H1 (cell line): ENCODE results near the gene RAD9B. TPM values are rescaled to one million over a fixed set of nuclear protein-coding genes. Genes with fewer than 3 reads are reported as not detected.

ENCODE experiments used
- CTCF ChIA-PET: fragments of 300-600 bp; sonication (Branson Sonifier 250); formaldehyde crosslinking; loops from one replicate; lab custom pipeline; 2021; ENCODE audit not compliant: partially characterized antibody; lab: Charles Lee
- POLR2A ChIA-PET: fragments of 300-600 bp; sonication (Branson Sonifier 250); formaldehyde crosslinking; loops from one replicate; lab custom pipeline; 2021; ENCODE audit warnings: inconsistent platforms; ENCODE audit not compliant: partially characterized antibody; lab: Charles Lee
- DNase-seq, 2 experiments: peaks; one replicate each; pipeline versions ENCODE4 v3.0.0 to v3.0.0-alpha.2; 2010 to 2022; ENCODE audit warnings: low spot score in 2 of 2, low read depth in 1 of 2, mixed read lengths in 1 of 2
- FAIRE-seq: peaks from 2 replicates; lab custom pipeline; 2011; peaks lifted over from hg19 to GRCh38; lab: Jason Lieb, UNC
- H2AFZ ChIP-seq: 2 replicates; pipeline ENCODE4 v1.8.1; 2012; ENCODE audit warnings: low read length, inconsistent platforms
- H2AK5ac ChIP-seq: 2 replicates; pipeline ENCODE4 v1.6.1; 2013; ENCODE audit warnings: low read depth, low read length
- H2BK120ac ChIP-seq: replicated peaks from 2 replicates; pipeline ENCODE3; 2013; ENCODE audit warnings: low read depth, low read length, inconsistent platforms
- H2BK12ac ChIP-seq: 2 replicates; pipeline ENCODE4 v1.6.1; 2013; ENCODE audit warnings: low read depth, low read length
- H2BK15ac ChIP-seq: 2 replicates; pipeline ENCODE4 v1.6.1; 2013; ENCODE audit warnings: low read length
- H2BK20ac ChIP-seq: 2 replicates; pipeline ENCODE4 v1.6.1; 2013; ENCODE audit warnings: low read length
- H2BK5ac ChIP-seq: 2 replicates; pipeline ENCODE4 v1.6.1; 2013; ENCODE audit warnings: low read depth, low read length
- H3K14ac ChIP-seq: 2 replicates; pipeline ENCODE4 v1.6.1; 2013; ENCODE audit warnings: inconsistent platforms; ENCODE audit not compliant: insufficient read length
- H3K18ac ChIP-seq: 2 replicates; pipeline ENCODE4 v1.6.1; 2013; ENCODE audit warnings: low read length; ENCODE audit errors: extremely low read depth
- H3K23ac ChIP-seq: 2 replicates; pipeline ENCODE4 v1.6.1; 2013; ENCODE audit warnings: inconsistent platforms; ENCODE audit not compliant: insufficient read length
- H3K23me2 ChIP-seq: 2 replicates; pipeline ENCODE4 v1.6.1; 2013; ENCODE audit warnings: low read depth, low read length
- H3K27ac ChIP-seq: 2 replicates; pipeline ENCODE4 v1.6.1; 2011; ENCODE audit warnings: low read depth, low read length, inconsistent platforms
- H3K27me3 ChIP-seq, 4 experiments: replicated peaks in 1 of 4; 1 replicate in 1 of 4; 2 replicates in 3 of 4; pipeline versions ENCODE4 v1.6.1 to v1.8.1; 2011 to 2013; ENCODE audit warnings: low read length in 3 of 4, mild to moderate bottlenecking in 3 of 4, inconsistent platforms in 2 of 4, mixed read lengths in 2 of 4, moderate library complexity in 1 of 4; ENCODE audit not compliant: control insufficient read depth in 3 of 4, insufficient read depth in 3 of 4; ENCODE audit errors: extremely low read depth in 1 of 4
- H3K36me3 ChIP-seq, 4 experiments: 2 replicates each; pipeline versions ENCODE4 v1.6.1 to v1.8.1; 2011 to 2013; ENCODE audit warnings: mild to moderate bottlenecking in 4 of 4, low read length in 3 of 4, moderate library complexity in 2 of 4, control low read depth in 1 of 4, inconsistent platforms in 1 of 4; ENCODE audit not compliant: insufficient read depth in 4 of 4, control insufficient read depth in 2 of 4
- H3K4ac ChIP-seq: replicated peaks from 2 replicates; pipeline ENCODE3; 2013; ENCODE audit warnings: low read length, low read depth, mixed read lengths, inconsistent platforms; ENCODE audit not compliant: insufficient read length
- H3K4me1 ChIP-seq, 4 experiments: replicated peaks in 1 of 4; 1 replicate in 1 of 4; 2 replicates in 3 of 4; pipeline versions ENCODE4 v1.6.1 to v1.8.1; 2011 to 2013; ENCODE audit warnings: low read length in 3 of 4, inconsistent platforms in 2 of 4, mixed read lengths in 1 of 4; ENCODE audit not compliant: insufficient read depth in 4 of 4, control insufficient read depth in 3 of 4
- H3K4me2 ChIP-seq, 2 experiments: 2 replicates each; pipeline versions ENCODE4 v1.6.1 to v1.8.1; 2011 to 2013; ENCODE audit warnings: low read depth in 2 of 2, low read length in 2 of 2, control low read depth in 1 of 2, inconsistent platforms in 1 of 2, mild to moderate bottlenecking in 1 of 2; ENCODE audit not compliant: insufficient read depth in 1 of 2
- H3K4me3 ChIP-seq, 4 experiments: fragments of 200-600, 300-600 bp in 1 of 4; sonication (generic), shearing (Covaris generic), sonication (Bioruptor Twin) in 1 of 4; 2 replicates each; pipeline versions ENCODE4 v1.5.1 to v1.8.1; 2011 to 2016; ENCODE audit warnings: low read length in 4 of 4, low read depth in 3 of 4, control low read depth in 2 of 4, inconsistent platforms in 2 of 4, mild to moderate bottlenecking in 2 of 4, mixed read lengths in 1 of 4, moderate library complexity in 1 of 4; ENCODE audit not compliant: insufficient read depth in 2 of 4; ENCODE audit errors: extremely low read depth in 1 of 4
- H3K56ac ChIP-seq: replicated peaks from 2 replicates; pipeline ENCODE3; 2013; ENCODE audit warnings: low read depth, mild to moderate bottlenecking, mixed read lengths, low read length, inconsistent platforms; ENCODE audit not compliant: insufficient read length
- H3K79me1 ChIP-seq: 2 replicates; pipeline ENCODE4 v1.6.1; 2013; ENCODE audit warnings: low read depth, low read length, control low read depth
- H3K79me2 ChIP-seq, 2 experiments: 2 replicates each; pipeline versions ENCODE4 v1.6.1 to v1.8.1; 2012 to 2013; ENCODE audit warnings: low read length in 2 of 2, mild to moderate bottlenecking in 2 of 2, inconsistent platforms in 1 of 2; ENCODE audit not compliant: insufficient read depth in 2 of 2, control insufficient read depth in 1 of 2
- H3K9ac ChIP-seq, 4 experiments: replicated peaks in 1 of 4; 1 replicate in 1 of 4; 2 replicates in 3 of 4; pipeline versions ENCODE4 v1.6.1 to v1.8.1; 2011 to 2013; ENCODE audit warnings: low read depth in 3 of 4, low read length in 3 of 4, control low read depth in 2 of 4, mild to moderate bottlenecking in 2 of 4, moderate library complexity in 2 of 4, inconsistent platforms in 1 of 4; ENCODE audit errors: extremely low read depth in 1 of 4
- H3K9me3 ChIP-seq, 2 experiments: 2 replicates each; pipeline versions ENCODE4 v1.6.1 to v1.8.1; 2012 to 2013; ENCODE audit warnings: mild to moderate bottlenecking in 2 of 2, moderate library complexity in 2 of 2, control low read depth in 1 of 2, inconsistent platforms in 1 of 2, low read depth in 1 of 2, low read length in 1 of 2, mixed read lengths in 1 of 2; ENCODE audit not compliant: insufficient read depth in 2 of 2
- H4K20me1 ChIP-seq, 2 experiments: replicated peaks in 1 of 2; 2 replicates each; pipeline versions ENCODE3 to v1.8.1; 2011 to 2013; ENCODE audit warnings: inconsistent platforms in 2 of 2, low read length in 2 of 2, mild to moderate bottlenecking in 1 of 2; ENCODE audit not compliant: insufficient read depth in 2 of 2, control insufficient read depth in 1 of 2
- H4K5ac ChIP-seq: 2 replicates; pipeline ENCODE4 v1.6.1; 2013; ENCODE audit warnings: low read length, low read depth, mixed read lengths, inconsistent platforms; ENCODE audit not compliant: insufficient read length
- H4K8ac ChIP-seq: 2 replicates; pipeline ENCODE4 v1.8.0; 2013; ENCODE audit warnings: mild to moderate bottlenecking, moderate library complexity, low read length, inconsistent platforms; ENCODE audit not compliant: insufficient read depth; ENCODE audit errors: extremely low read depth
- H4K91ac ChIP-seq: replicated peaks from 2 replicates; pipeline ENCODE3; 2013; ENCODE audit warnings: low read length, mixed read lengths, inconsistent platforms; ENCODE audit not compliant: insufficient read length
- BCL11A ChIP-seq, 2 experiments: IDR thresholded peaks; one replicate each; pipeline ENCODE4 v1.6.1; 2011; ENCODE audit warnings: low read depth in 2 of 2, low read length in 2 of 2, mild to moderate bottlenecking in 2 of 2
- CTBP2 ChIP-seq: IDR thresholded peaks from 2 replicates; pipeline ENCODE4 v1.7.0; 2011; ENCODE audit warnings: borderline replicate concordance, mild to moderate bottlenecking, moderate library complexity, mixed read lengths, low read length; ENCODE audit not compliant: insufficient read depth, insufficient read length
- HDAC2 ChIP-seq, 2 experiments: fragments of 300-600 bp in 1 of 2; sonication (generic) in 1 of 2; IDR thresholded peaks; 2 replicates each; pipeline ENCODE4 v1.6.1; 2011 to 2012; ENCODE audit warnings: low read depth in 2 of 2, low read length in 2 of 2, mild to moderate bottlenecking in 2 of 2, moderate library complexity in 2 of 2, borderline replicate concordance in 1 of 2, inconsistent platforms in 1 of 2
- SIX5 ChIP-seq: IDR thresholded peaks from 2 replicates; pipeline ENCODE4 v1.6.1; 2011; ENCODE audit warnings: mild to moderate bottlenecking, low read depth, low read length
- TAF1 ChIP-seq: IDR thresholded peaks from 2 replicates; pipeline ENCODE4 v1.6.1; 2011; ENCODE audit warnings: mild to moderate bottlenecking, low read depth, low read length
- WGBS, 2 experiments: shearing (Covaris generic) in 1 of 2; methylation state at CpG; one replicate each; pipeline versions ENCODE4 v1.1.6 to v1.1.7; 2013 to 2015; ENCODE audit warnings: low lambda C conversion rate in 2 of 2, mixed read lengths in 2 of 2, inconsistent platforms in 1 of 2, low coverage in 1 of 2, missing lambda C conversion rate in 1 of 2; ENCODE audit not compliant: insufficient replicate concordance in 2 of 2, insufficient coverage in 1 of 2, insufficient read length in 1 of 2; ENCODE audit errors: extremely low coverage in 1 of 2, missing lambda C conversion rate in 1 of 2; 5-methylcytosine and 5-hydroxymethylcytosine counted together
- polyA plus RNA-seq, 7 experiments: library from polyadenylated mRNA; depleted of rRNA in 3 of 7; stranded (reverse) in 5 of 7; unstranded in 2 of 7; fragments of >200 nt in 5 of 7; fragments of 200-250 nt in 2 of 7; gene quantifications; 1 replicate in 5 of 7; 2 replicates in 1 of 7; 4 replicates in 1 of 7; pipeline versions ENCODE4 v1.2.1 to v1.2.3, GENCODE V29; 2011 to 2013; ENCODE audit warnings: missing spikeins in 2 of 7, mixed read lengths in 2 of 7
- total RNA-seq: library from RNA; stranded (reverse); fragmentation: NEBNext Ultra II Directional; extraction: Animal tissue kit (Norgen Biotek cat#: 25700); gene quantifications from 2 replicates; pipeline ENCODE4 v1.2.1, GENCODE V29; 2021

Gene RAD9B
- total and polyA plus RNA-seq, 2 of the 8 experiments (the other 6 are each of a cell fraction or from before 2014, with no cell fraction given): 0.06 TPM; not detected in 1

- Histone ChIP-seq H2BK12ac (no peak overlapping the region), H4K91ac (no peak overlapping the region), H3K23me2 (no peaks in the 10 kb centered on the region; the same call in 1 of the 2 replicates), H2BK5ac (no peak overlapping the region), H3K56ac (no peak overlapping the region), H3K4ac (no peak overlapping the region), H4K8ac (no peak overlapping the region), H3K27ac (no peak overlapping the region), H3K27me3 (no peaks in the 10 kb centered on the region), H2BK20ac (no peak overlapping the region), H4K5ac (no peak overlapping the region), H3K4me1 (no peaks in the 10 kb centered on the region), H2BK120ac (no peak overlapping the region), H4K20me1 (no peaks in the 10 kb centered on the region), H2AFZ (no peak overlapping the region), H2AK5ac (no peak overlapping the region), H3K9me3 (no peaks in the 10 kb centered on the region), H3K14ac (no peak overlapping the region), H3K79me2 (no peaks in the 10 kb centered on the region), H3K36me3 (no peaks in the 10 kb centered on the region), H3K4me3 (no peak overlapping the region), H3K9ac (no peak overlapping the region), H3K18ac (no peak overlapping the region), H3K4me2 (no peak overlapping the region), H2BK15ac (no peak overlapping the region), H3K79me1 (no peaks in the 10 kb centered on the region), H3K23ac (no peak overlapping the region)
- WGBS, 2 experiments: 81% methylated on average over 6 of the region's 6 CpGs; no CpG with 5 or more reads in 1 of the 2 experiments
- CTCF ChIA-PET: interaction anchor here (0.6 to 9.3 kb wide), 10 partner anchors 9 to 104 kb away, joined by 3 to 117 read pairs (median 3); partner anchors contain the start of gene TCTN1
- POLR2A ChIA-PET: interaction anchor here (0.9 to 1.2 kb wide), 3 partner anchors 12 to 46 kb away, joined by 3 to 4 read pairs (median 3); partner anchors contain the start of genes FAM216A and GPN3
- TF ChIP-seq SIX5 (no peak), BCL11A (IDR thresholded peaks at IDR 0.05; ENCODE audit: low read depth in 2 of 2, low read length in 2 of 2) (no peak), TAF1 (no peak), CTBP2 (no peak), HDAC2 (IDR thresholded peaks at IDR 0.05; ENCODE audit: borderline replicate concordance in 1 of 2, low read depth in 2 of 2, low read length in 2 of 2) (no peak)
- DNase-seq (no peak), FAIRE-seq (no peak)
These were observed 11.7 kb downstream of the RAD9B start for GRCh38 chr12:110513842-110514241.
